Body of pancreas (tissue), 4 donors: ENCODE results near the gene FCAMR. TPM values are rescaled to one million over a fixed set of nuclear protein-coding genes. Genes with fewer than 3 reads are reported as not detected.

Source experiments
- ATAC-seq: fragments of 150-250 bp; one replicate; pipeline ENCODE4 v1.9.1; 2016
- DNase-seq, 4 donors: peaks; one replicate each; pipeline ENCODE4 v3.0.0-alpha.2; 2019
- H3K27ac ChIP-seq, 4 donors: fragments of 200-600 bp; sonication (generic); 1 replicate in 3 of 4; 2 replicates in 1 of 4; pipeline versions ENCODE4 v1.5.1 to v1.6.1; 2016 to 2019; ENCODE audit warnings: mild to moderate bottlenecking in 1 of 4, mixed read lengths in 1 of 4, moderate library complexity in 1 of 4
- H3K27me3 ChIP-seq, 2 donors: fragments of 200-600 bp; sonication (generic); one replicate each; pipeline ENCODE4 v1.6.0; 2016; ENCODE audit warnings: mild to moderate bottlenecking in 1 of 2
- H3K36me3 ChIP-seq, 2 donors: fragments of 200-600 bp; sonication (generic); replicated peaks in 1 of 2; 2 replicates each; pipeline ENCODE4 v1.5.1; 2016; ENCODE audit warnings: low read depth in 2 of 2; ENCODE audit not compliant: insufficient read depth in 1 of 2
- H3K4me1 ChIP-seq: fragments of 200-600 bp; sonication (generic); one replicate; pipeline ENCODE4 v1.6.0; 2016
- H3K4me3 ChIP-seq, 2 donors: fragments of 200-600 bp; sonication (generic); 1 replicate in 1 of 2; 2 replicates in 1 of 2; pipeline ENCODE4 v1.5.1; 2016 to 2019
- H3K9me3 ChIP-seq, 3 donors: fragments of 200-600 bp; sonication (generic); 1 replicate in 2 of 3; 2 replicates in 1 of 3; pipeline ENCODE4 v1.5.1; 2016
- CTCF ChIP-seq, 7 experiments: fragments of 450-650 bp in 4 of 7; fragments of 200-600 bp in 3 of 7; sonication (generic) in 3 of 7; IDR thresholded peaks; one replicate each; pipeline ENCODE4 v1.5.1; 2016 to 2019; ENCODE audit warnings: antibody characterized with exemption in 7 of 7
- POLR2A ChIP-seq, 3 donors: fragments of 450-650 bp; IDR thresholded peaks; one replicate each; pipeline ENCODE4 v1.6.1; 2016; ENCODE audit warnings: antibody characterized with exemption in 3 of 3, mild to moderate bottlenecking in 2 of 3
- WGBS, 2 donors: methylation state at CpG; one replicate each; pipeline ENCODE4 v1.1.5; 2017; 5-methylcytosine and 5-hydroxymethylcytosine counted together
- intact Hi-C: fragments of 100-400 bp; cut with DNase I; formaldehyde crosslinking; loops from one replicate; pipeline ENCODE4 v1.15.1; 2023
- total RNA-seq, 2 donors: library from RNA; depleted of rRNA; stranded (reverse); fragments of >200 nt; gene quantifications; one replicate each; pipeline ENCODE4 v1.1.0, GENCODE V29; 2016

FCAMR gene
- total RNA-seq, 2 donors from 2014 or later: not detected

GRCh38 chr1:206939841-206940587, 30.2 kb downstream of the FCAMR start:
- 81 to 94% methylated on average over 7 to 9 of the region's 9 CpGs for WGBS, 2 donors
- TF ChIP-seq POLR2A (IDR thresholded peaks at IDR 0.05) (no peak), CTCF (IDR thresholded peaks at IDR 0.05) (no peak)
- no peak overlapping the region for H3K4me3 ChIP-seq
- ATAC-seq (no peak), DNase-seq (peak in 1 of 4 donors; percentile 20)
- intact Hi-C loops: no loop called here
- H3K4me1 ChIP-seq: peaks cover 22% of the 10 kb centered on the region
- no peak overlapping the region for H3K27ac ChIP-seq
- H3K27me3 ChIP-seq: no peaks in the 10 kb centered on the region
- no peaks in the 10 kb centered on the region for H3K9me3 ChIP-seq
- H3K36me3 ChIP-seq: no peaks in the 10 kb centered on the region

- intact Hi-C loops: no loop called here
- H3K9me3 ChIP-seq: no peaks in the 10 kb centered on the region
- H3K27ac ChIP-seq: no peak overlapping the region
- H3K27me3 ChIP-seq: no peaks in the 10 kb centered on the region
- H3K4me3 ChIP-seq: no peak overlapping the region
- H3K4me1 ChIP-seq: peaks cover 22% of the 10 kb centered on the region
- TF ChIP-seq POLR2A (IDR thresholded peaks at IDR 0.05) (no peak), CTCF (IDR thresholded peaks at IDR 0.05) (no peak)
- DNase-seq (no peak), ATAC-seq (no peak)
- no peaks in the 10 kb centered on the region for H3K36me3 ChIP-seq
- WGBS, 2 donors: 86 to 88% methylated on average over 5 to 13 of the region's 13 CpGs
Observed at GRCh38 chr1:206939131-206939530, 31.1 kb downstream of the FCAMR start.

- intact Hi-C loops: no loop called here
- TF ChIP-seq CTCF (IDR thresholded peaks at IDR 0.05) (no peak), POLR2A (IDR thresholded peaks at IDR 0.05) (no peak)
- ATAC-seq: no peak
- Histone ChIP-seq H3K27me3 (no peaks in the 10 kb centered on the region), H3K27ac (no peak overlapping the region), H3K36me3 (no peaks in the 10 kb centered on the region), H3K4me1 (peaks cover 17% of the 10 kb centered on the region), H3K9me3 (no peaks in the 10 kb centered on the region), H3K4me3 (no peak overlapping the region)
- 86 to 91% methylated on average over 6 of the region's 6 CpGs for whole genome bisulfite sequencing, 2 donors
- DNase-seq: no peak
Observed at GRCh38 chr1:206937425-206937824, 32.8 kb downstream of the FCAMR start.

GRCh38 chr1:206935491-206936067, 34.7 kb downstream of the FCAMR start:
- Histone ChIP-seq H3K4me1 (no peaks in the 10 kb centered on the region), H3K36me3 (no peaks in the 10 kb centered on the region), H3K27ac (no peak overlapping the region), H3K9me3 (no peaks in the 10 kb centered on the region), H3K4me3 (no peak overlapping the region), H3K27me3 (no peaks in the 10 kb centered on the region)
- 46 to 53% methylated on average over 12 to 19 of the region's 19 CpGs for WGBS, 2 donors
- DNase-seq: peak; percentile 69 to 82 (median 74)
- TF ChIP-seq CTCF (IDR thresholded peaks at IDR 0.05): peak; percentile 60 to 98 (median 84)
- TF ChIP-seq POLR2A (IDR thresholded peaks at IDR 0.05): no peak
- peak; percentile 84 for ATAC-seq
- intact Hi-C loops: no loop called here
